GM18868 (cell line): ENCODE data around the gene NT5C2.

Experiments used
- ATAC-seq: cut with Tn5 transposase; IDR thresholded peaks from one replicate; pipeline ENCODE4 v1.9.1; 2021; ENCODE audit warnings: mild to moderate bottlenecking, moderate library complexity; ENCODE audit not compliant: unreplicated experiment

NT5C2 gene

GRCh38 chr10:103125323-103126267 is 67.5 kb downstream of the NT5C2 start:
- peak; percentile 94 for ATAC-seq

- ATAC-seq: no peak
Measured at GRCh38 chr10:103124420-103125096, 68.5 kb downstream of the NT5C2 start.

GRCh38 chr10:103123282-103124024 is 69.6 kb downstream of the NT5C2 start:
- no peak for ATAC-seq

GRCh38 chr10:103120977-103121735 is 71.9 kb downstream of the NT5C2 start:
- no peak for ATAC-seq

- no peak for ATAC-seq
Measured at GRCh38 chr10:103120546-103120945, 72.5 kb downstream of the NT5C2 start.

GRCh38 chr10:103117247-103117646 is 75.8 kb downstream of the NT5C2 start:
- no peak for ATAC-seq

GRCh38 chr10:103114876-103115275 is 78.2 kb downstream of the NT5C2 start:
- no peak for ATAC-seq

- peak; percentile 60 for ATAC-seq
Measured at GRCh38 chr10:103111918-103112877, 80.9 kb downstream of the NT5C2 start.

- peak; percentile 66 for ATAC-seq
Measured at GRCh38 chr10:103111031-103111917, 81.8 kb downstream of the NT5C2 start.

GRCh38 chr10:103110407-103110806 is 82.7 kb downstream of the NT5C2 start:
- no peak for ATAC-seq

- no peak for ATAC-seq
Measured at GRCh38 chr10:103109821-103110220, 83.3 kb downstream of the NT5C2 start.

GRCh38 chr10:103106539-103106938 is 86.5 kb downstream of the NT5C2 start:
- no peak for ATAC-seq

GRCh38 chr10:103105462-103105861 is 87.6 kb downstream of the NT5C2 start:
- no peak for ATAC-seq

- no peak for ATAC-seq
Measured at GRCh38 chr10:103104721-103105120, 88.4 kb downstream of the NT5C2 start.

- ATAC-seq: no peak
Measured at GRCh38 chr10:103103989-103104388, 89.1 kb downstream of the NT5C2 start.

- no peak for ATAC-seq
Measured at GRCh38 chr10:103102195-103102594, 90.9 kb downstream of the NT5C2 start.

GRCh38 chr10:103100620-103101019 is 92.5 kb downstream of the NT5C2 start:
- no peak for ATAC-seq

- ATAC-seq: no peak
Measured at GRCh38 chr10:103098240-103098639, 94.8 kb downstream of the NT5C2 start.
